H7 (cell line): ENCODE measurements around the gene LHX6. TPM values are rescaled to one million over a fixed set of nuclear protein-coding genes. Genes with fewer than 3 reads are reported as not detected.

Experiments used
- DNase-seq: peaks from one replicate; pipeline ENCODE4 v3.0.0; 2012
- H3K27me3 ChIP-seq: 2 replicates; pipeline ENCODE4 v1.6.0; 2011; ENCODE audit warnings: mild to moderate bottlenecking, low read length; ENCODE audit not compliant: control insufficient read depth, insufficient read depth
- H3K36me3 ChIP-seq: replicated peaks from 2 replicates; pipeline ENCODE4 v1.5.1; 2011; ENCODE audit warnings: low read length; ENCODE audit not compliant: control insufficient read depth, insufficient read depth
- H3K4me3 ChIP-seq: 2 replicates; pipeline ENCODE4 v1.5.1; 2011; ENCODE audit warnings: low read depth, mild to moderate bottlenecking, control low read depth, low read length, moderate library complexity; ENCODE audit not compliant: insufficient read depth
- total RNA-seq: library from RNA; depleted of rRNA; stranded (reverse); fragments of >200 nt; shearing (Covaris generic); gene quantifications from 2 replicates; pipeline ENCODE4 v1.2.3, GENCODE V29; 2014

LHX6 gene
- total RNA-seq, 1 experiment from 2014 or later = 5.2 TPM

GRCh38 chr9:122225312-122226141 lies 3.2 kb downstream of the LHX6 start:
- Histone ChIP-seq H3K27me3 (peaks cover 100% of the 10 kb centered on the region), H3K36me3 (no peaks in the 10 kb centered on the region), H3K4me3 (peak overlapping the region; percentile 17; the same call in 1 of the 2 replicates)
- peak; percentile 69 for DNase-seq

GRCh38 chr9:122223435-122223834 lies 5.3 kb downstream of the LHX6 start:
- H3K4me3 ChIP-seq = no peak overlapping the region
- no peaks in the 10 kb centered on the region for H3K36me3 ChIP-seq
- H3K27me3 ChIP-seq = peaks cover 100% of the 10 kb centered on the region
- DNase-seq = no peak

GRCh38 chr9:122222791-122223190 lies 6.0 kb downstream of the LHX6 start:
- peak; percentile 22 for DNase-seq
- Histone ChIP-seq H3K36me3 (no peaks in the 10 kb centered on the region), H3K4me3 (no peak overlapping the region), H3K27me3 (peaks cover 100% of the 10 kb centered on the region)

- H3K4me3 ChIP-seq = peak overlapping the region; percentile 33
- peaks cover 99% of the 10 kb centered on the region for H3K27me3 ChIP-seq
- H3K36me3 ChIP-seq = no peaks in the 10 kb centered on the region
- DNase-seq = peak; percentile 90
These were observed 7.5 kb downstream of the LHX6 start for GRCh38 chr9:122221183-122221811.

- Histone ChIP-seq H3K27me3 (peaks cover 99% of the 10 kb centered on the region), H3K4me3 (peak overlapping the region; percentile 33), H3K36me3 (no peaks in the 10 kb centered on the region)
- no peak for DNase-seq
These were observed 8.0 kb downstream of the LHX6 start for GRCh38 chr9:122220673-122221182.

GRCh38 chr9:122219856-122220672 lies 8.7 kb downstream of the LHX6 start:
- Histone ChIP-seq H3K36me3 (no peaks in the 10 kb centered on the region), H3K4me3 (peak overlapping the region; percentile 35), H3K27me3 (peaks cover 99% of the 10 kb centered on the region)
- DNase-seq = peak; percentile 61

GRCh38 chr9:122218935-122219855 lies 9.6 kb downstream of the LHX6 start:
- Histone ChIP-seq H3K4me3 (peak overlapping the region; percentile 35), H3K36me3 (no peaks in the 10 kb centered on the region), H3K27me3 (peaks cover 99% of the 10 kb centered on the region)
- peak; percentile 79 for DNase-seq

- DNase-seq = peak; percentile 53
- no peaks in the 10 kb centered on the region for H3K36me3 ChIP-seq
- H3K4me3 ChIP-seq = 0 out of 2 replicates have a peak overlapping the region, but pooled peaks have one; percentile 35
- H3K27me3 ChIP-seq = peaks cover 95% of the 10 kb centered on the region
These were observed 10.5 kb downstream of the LHX6 start for GRCh38 chr9:122218071-122218934.

- peaks cover 95% of the 10 kb centered on the region for H3K27me3 ChIP-seq
- DNase-seq = no peak
- no peaks in the 10 kb centered on the region for H3K36me3 ChIP-seq
- no peak overlapping the region for H3K4me3 ChIP-seq
These were observed 11.1 kb downstream of the LHX6 start for GRCh38 chr9:122217640-122218039.

GRCh38 chr9:122216798-122217418 lies 11.8 kb downstream of the LHX6 start:
- peaks cover 95% of the 10 kb centered on the region for H3K27me3 ChIP-seq
- H3K4me3 ChIP-seq = peak overlapping the region; percentile 30; the same call in 1 of the 2 replicates
- H3K36me3 ChIP-seq = no peaks in the 10 kb centered on the region
- DNase-seq = peak; percentile 72

GRCh38 chr9:122216138-122216797 lies 12.5 kb downstream of the LHX6 start:
- no peak overlapping the region for H3K4me3 ChIP-seq
- no peaks in the 10 kb centered on the region for H3K36me3 ChIP-seq
- peak; percentile 54 for DNase-seq

GRCh38 chr9:122215663-122216062 lies 13.1 kb downstream of the LHX6 start:
- Histone ChIP-seq H3K27me3 (peaks cover 83% of the 10 kb centered on the region), H3K36me3 (no peaks in the 10 kb centered on the region), H3K4me3 (no peak overlapping the region)
- no peak for DNase-seq

More at GRCh38 chr9:122216138-122216797, 12.5 kb downstream of the LHX6 start:
- peaks cover 89% of the 10 kb centered on the region for H3K27me3 ChIP-seq
